Aorta (tissue), 5 donors: ENCODE measurements around the gene PRR33. TPM values are rescaled to one million over a fixed set of nuclear protein-coding genes. Genes with fewer than 3 reads are reported as not detected.

Source experiments
- ATAC-seq: fragments of 200-7000 bp; cut with Tn5 transposase; one replicate; pipeline ENCODE4 v1.9.1; 2022; ENCODE audit warnings: moderate library complexity; ENCODE audit not compliant: low FRiP score
- DNase-seq, 2 donors: peaks; one replicate each; pipeline ENCODE4 v3.0.0-alpha.2; 2020
- H3K27ac ChIP-seq, 2 donors: one replicate each; pipeline ENCODE4 v1.5.1; 2013; ENCODE audit warnings: low read length in 2 of 2, mild to moderate bottlenecking in 2 of 2, moderate library complexity in 2 of 2, control low read depth in 1 of 2, inconsistent platforms in 1 of 2, low read depth in 1 of 2
- H3K27me3 ChIP-seq, 2 donors: one replicate each; pipeline ENCODE4 v1.6.1; 2013; ENCODE audit warnings: control low read depth in 1 of 2, low read length in 1 of 2, mild to moderate bottlenecking in 1 of 2, moderate library complexity in 1 of 2; ENCODE audit not compliant: insufficient read depth in 2 of 2, control insufficient read depth in 1 of 2
- H3K36me3 ChIP-seq, 2 donors: one replicate each; pipeline ENCODE4 v1.6.1; 2013; ENCODE audit warnings: control low read depth in 1 of 2, low read length in 1 of 2, mild to moderate bottlenecking in 1 of 2; ENCODE audit not compliant: insufficient read depth in 2 of 2, control insufficient read depth in 1 of 2
- H3K4me1 ChIP-seq, 2 donors: one replicate each; pipeline ENCODE4 v1.6.1; 2013; ENCODE audit warnings: low read length in 2 of 2, control low read depth in 1 of 2, mild to moderate bottlenecking in 1 of 2, moderate library complexity in 1 of 2; ENCODE audit not compliant: insufficient read depth in 2 of 2, control insufficient read depth in 1 of 2
- H3K4me3 ChIP-seq, 2 donors: one replicate each; pipeline ENCODE4 v1.5.1; 2013; ENCODE audit warnings: low read length in 2 of 2, control low read depth in 1 of 2, mild to moderate bottlenecking in 1 of 2
- H3K9me3 ChIP-seq: one replicate; pipeline ENCODE4 v1.6.1; 2013; ENCODE audit warnings: mild to moderate bottlenecking, low read length; ENCODE audit not compliant: control insufficient read depth
- WGBS, 2 donors: extraction: QIAGEN DNeasy Blood & Tissue Kit; methylation state at CpG; one replicate each; pipeline ENCODE4 v1.1.7; 2013; 5-methylcytosine and 5-hydroxymethylcytosine counted together
- intact Hi-C, 2 donors: fragments of 100-400 bp; cut with DNase I; formaldehyde crosslinking; loops; one replicate each; pipeline versions ENCODE4 v1.14.2 to v1.15.0; 2022
- polyA plus RNA-seq, 2 donors: library from polyadenylated mRNA; stranded (reverse); fragments of 200-250 nt; gene quantifications; one replicate each; pipeline ENCODE4 v1.2.3, GENCODE V29; 2013
- total RNA-seq, 2 donors: library from RNA; stranded (reverse); fragmentation: NEBNext Ultra II Directional; extraction: Animal tissue kit (Norgen Biotek cat#: 25700); gene quantifications; one replicate each; pipeline ENCODE4 v1.2.1, GENCODE V29; 2021
- donor health status: healthy with polysubstance abuse.
- donor health status: Bipolar disorder and iron deficiency.
- donor health status: DM: no; HTN: no; CAD: no.
- donor health status: DM: no; HTN: no; CAD: no.
- donor health status: DM: yes; HTN: yes; CAD: no.

Gene PRR33
- total and polyA plus RNA-seq, 4 donors: not detected

GRCh38 chr11:1856306-1857005, 35.2 kb downstream of the PRR33 start:
- Histone ChIP-seq H3K27me3 (no peaks in the 10 kb centered on the region), H3K36me3 (no peaks in the 10 kb centered on the region), H3K9me3 (no peaks in the 10 kb centered on the region), H3K4me3 (no peak overlapping the region), H3K27ac (no peak overlapping the region), H3K4me1 (no peaks in the 10 kb centered on the region)
- DNase-seq (no peak), ATAC-seq (no peak)
- intact Hi-C loops: no loop called here
- WGBS, 2 donors: 95% methylated on average over 13 of the region's 13 CpGs

DNA sequence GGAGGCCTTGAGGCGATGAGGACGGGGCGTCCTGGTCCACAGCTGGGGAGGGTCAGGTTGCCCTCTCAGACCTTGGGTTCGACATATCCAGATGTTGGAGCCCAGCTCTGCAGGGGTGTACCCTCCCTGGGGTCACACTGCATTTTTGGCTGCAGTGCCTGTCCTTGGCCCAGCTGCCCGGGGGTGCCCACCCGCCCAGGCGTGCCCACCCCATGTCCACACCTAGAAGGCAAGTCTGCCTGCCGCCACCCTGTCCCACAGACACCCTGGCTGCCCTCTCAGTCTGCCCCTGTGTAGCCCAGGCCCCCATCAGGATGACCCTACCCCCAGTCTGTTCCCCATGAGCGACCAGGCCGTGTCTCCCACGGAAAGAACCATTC, 35.8 kb downstream of the PRR33 start:
- no peak for DNase-seq
- no peak overlapping the region for H3K27ac ChIP-seq
- no peaks in the 10 kb centered on the region for H3K27me3 ChIP-seq
- intact Hi-C loops: no loop called here
- no peak for ATAC-seq
- no peaks in the 10 kb centered on the region for H3K36me3 ChIP-seq
- no peak overlapping the region for H3K4me3 ChIP-seq
- no peaks in the 10 kb centered on the region for H3K9me3 ChIP-seq
- WGBS, 2 donors: 95 to 96% methylated on average over 9 to 11 of the region's 11 CpGs
- H3K4me1 ChIP-seq: no peaks in the 10 kb centered on the region

DNA sequence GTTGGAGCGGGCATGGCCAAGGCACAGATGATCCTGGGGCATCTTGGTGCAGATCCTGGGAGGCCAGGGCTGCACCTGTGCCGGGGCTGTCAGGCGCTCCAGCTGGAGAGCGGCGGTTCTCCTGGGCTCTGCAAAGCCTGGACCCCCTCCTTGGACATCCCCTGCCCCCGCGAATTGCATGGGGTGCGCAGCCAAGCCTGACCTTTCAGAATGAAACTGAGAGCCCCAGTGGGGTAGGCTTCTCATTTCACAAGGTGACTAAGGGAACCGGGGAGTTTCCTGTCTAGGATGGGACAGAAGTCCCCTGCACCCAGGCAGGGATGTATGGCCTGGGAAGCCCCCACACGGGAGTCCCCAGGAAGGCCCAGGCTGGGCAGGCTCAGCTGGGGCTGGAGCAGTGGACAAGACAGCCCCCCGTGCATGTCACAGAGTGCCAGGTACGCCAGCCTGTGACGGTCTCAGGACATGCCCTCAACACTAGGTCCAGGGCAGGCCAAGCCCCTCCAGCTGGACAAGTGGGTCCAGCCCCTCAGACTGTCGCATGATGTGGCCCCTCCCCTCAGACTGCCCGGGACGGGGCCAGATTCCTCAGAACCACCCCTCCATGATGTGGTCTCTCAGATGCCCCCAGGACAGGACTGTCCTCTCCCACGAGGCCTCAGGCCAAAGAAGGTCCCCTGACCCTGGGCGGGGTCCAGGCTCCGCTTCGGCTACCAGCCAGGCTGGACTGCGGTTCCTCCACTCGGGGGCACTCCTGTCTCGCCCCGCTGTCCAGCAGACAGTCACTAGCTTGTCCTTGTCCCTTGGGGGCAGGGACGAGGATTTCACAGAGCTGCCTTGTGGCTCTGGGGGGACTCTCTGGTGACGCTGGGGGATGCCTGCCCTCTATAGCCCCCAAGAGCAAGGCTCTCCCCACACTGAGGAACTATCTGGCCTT, 36.5 kb downstream of the PRR33 start:
- no peaks in the 10 kb centered on the region for H3K9me3 ChIP-seq
- intact Hi-C loops: no loop called here
- H3K36me3 ChIP-seq: no peaks in the 10 kb centered on the region
- H3K27ac ChIP-seq: no peak overlapping the region
- no peak overlapping the region for H3K4me3 ChIP-seq
- no peaks in the 10 kb centered on the region for H3K27me3 ChIP-seq
- no peak for DNase-seq
- 81 to 88% methylated on average over 26 of the region's 26 CpGs for WGBS, 2 donors
- ATAC-seq: no peak
- no peaks in the 10 kb centered on the region for H3K4me1 ChIP-seq

GRCh38 chr11:1854132-1854948, 37.4 kb downstream of the PRR33 start:
- no peaks in the 10 kb centered on the region for H3K4me1 ChIP-seq
- ATAC-seq: no peak
- no peaks in the 10 kb centered on the region for H3K9me3 ChIP-seq
- WGBS, 2 donors: 82 to 83% methylated on average over 22 to 27 of the region's 27 CpGs
- H3K36me3 ChIP-seq: no peaks in the 10 kb centered on the region
- no peak overlapping the region for H3K27ac ChIP-seq
- DNase-seq: no peak
- H3K27me3 ChIP-seq: no peaks in the 10 kb centered on the region
- H3K4me3 ChIP-seq: no peak overlapping the region
- intact Hi-C loops: no loop called here

GRCh38 chr11:1853376-1854131, 38.1 kb downstream of the PRR33 start:
- H3K4me3 ChIP-seq: no peak overlapping the region

DNA sequence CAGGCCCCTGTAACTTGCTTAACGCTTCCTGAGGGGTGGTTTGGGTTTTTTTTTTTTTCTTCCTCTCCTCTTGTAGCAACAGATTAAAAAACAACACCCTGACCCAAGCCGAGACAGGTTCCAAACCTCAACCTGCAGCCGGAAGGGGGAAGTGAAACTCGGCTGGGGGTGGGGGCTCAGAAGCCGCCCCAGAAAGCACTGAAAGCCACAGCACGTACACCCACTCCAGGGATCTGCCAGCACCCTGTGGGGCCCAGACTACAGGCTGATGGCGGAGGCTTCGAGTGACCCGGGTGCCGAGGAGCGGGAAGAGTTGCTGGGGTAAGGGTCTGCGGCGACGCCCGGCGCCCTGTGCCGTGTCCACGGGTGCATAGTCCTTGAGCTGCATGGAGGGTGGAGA, 38.8 kb downstream of the PRR33 start, which contains the start of gene LSP1:
TSS of gene LSP1 (plus strand) at position 208 of the 400 bp plus-strand sequence. CDS start at position 269, 61 bp downstream.
- no peak for ATAC-seq
- Histone ChIP-seq H3K9me3 (no peaks in the 10 kb centered on the region), H3K27ac (no peak within 1 kb of the TSS), H3K36me3 (no peaks in the 10 kb centered on the region), H3K4me3 (no peak within 1 kb of the TSS), H3K27me3 (no peaks in the 10 kb centered on the region), H3K4me1 (no peaks in the 10 kb centered on the region)
- DNase-seq: peak in 1 of 2 donors; percentile 77
- intact Hi-C loops: no loop called here
- 80 to 89% methylated on average over 18 of the region's 18 CpGs for WGBS, 2 donors

More at GRCh38 chr11:1853376-1854131, 38.1 kb downstream of the PRR33 start:
- ATAC-seq (no peak), DNase-seq (no peak)
- no peaks in the 10 kb centered on the region for H3K9me3 ChIP-seq
- H3K4me1 ChIP-seq: no peaks in the 10 kb centered on the region
- 88 to 92% methylated on average over 19 of the region's 19 CpGs for WGBS, 2 donors
- intact Hi-C loops: no loop called here
- H3K27ac ChIP-seq: no peak overlapping the region
- H3K36me3 ChIP-seq: no peaks in the 10 kb centered on the region
- H3K27me3 ChIP-seq: no peaks in the 10 kb centered on the region

DNA sequence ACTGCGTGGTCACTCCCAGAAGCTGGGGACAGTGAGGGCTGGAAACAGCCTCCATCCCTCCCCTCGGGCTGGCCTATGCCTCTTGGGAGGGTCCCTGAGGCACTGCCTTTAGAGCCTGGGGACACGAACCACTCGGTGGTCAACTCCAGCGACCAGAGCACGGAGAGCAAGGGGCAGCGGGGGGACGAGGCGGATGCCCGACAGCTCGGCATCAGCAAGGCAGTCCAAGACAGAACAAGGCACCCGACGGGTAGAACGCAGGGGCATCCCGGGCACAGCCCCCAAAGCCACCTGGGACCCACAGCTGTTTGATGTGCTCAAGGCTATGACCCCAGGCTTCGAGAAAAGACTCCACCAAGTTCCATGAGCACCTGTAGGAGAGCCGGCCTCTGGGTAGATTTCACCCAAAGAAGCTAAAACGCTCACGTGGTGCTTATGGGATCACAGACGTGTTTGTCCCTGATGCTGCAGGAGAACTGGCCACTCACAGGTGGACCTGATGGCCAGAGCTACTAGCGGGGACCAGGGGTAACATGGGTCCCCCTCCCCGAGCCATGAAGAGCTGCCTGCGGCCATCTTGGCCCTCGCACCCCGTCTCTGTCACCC, 39.3 kb downstream of the PRR33 start:
- WGBS, 2 donors: 90 to 95% methylated on average over 25 of the region's 25 CpGs
- Histone ChIP-seq H3K9me3 (no peaks in the 10 kb centered on the region), H3K4me3 (no peak overlapping the region), H3K4me1 (no peaks in the 10 kb centered on the region), H3K36me3 (no peaks in the 10 kb centered on the region), H3K27me3 (no peaks in the 10 kb centered on the region), H3K27ac (no peak overlapping the region)
- DNase-seq (no peak), ATAC-seq (no peak)
- intact Hi-C loops: no loop called here
